GM10847 (cell line): ENCODE measurements around the gene HEXIM2.

ENCODE experiments used
- POLR2A ChIP-seq: IDR thresholded peaks from 2 replicates; pipeline ENCODE4 v1.6.1; 2011; ENCODE audit not compliant: insufficient read length; ENCODE audit errors: extremely low read depth

Gene HEXIM2

DNA sequence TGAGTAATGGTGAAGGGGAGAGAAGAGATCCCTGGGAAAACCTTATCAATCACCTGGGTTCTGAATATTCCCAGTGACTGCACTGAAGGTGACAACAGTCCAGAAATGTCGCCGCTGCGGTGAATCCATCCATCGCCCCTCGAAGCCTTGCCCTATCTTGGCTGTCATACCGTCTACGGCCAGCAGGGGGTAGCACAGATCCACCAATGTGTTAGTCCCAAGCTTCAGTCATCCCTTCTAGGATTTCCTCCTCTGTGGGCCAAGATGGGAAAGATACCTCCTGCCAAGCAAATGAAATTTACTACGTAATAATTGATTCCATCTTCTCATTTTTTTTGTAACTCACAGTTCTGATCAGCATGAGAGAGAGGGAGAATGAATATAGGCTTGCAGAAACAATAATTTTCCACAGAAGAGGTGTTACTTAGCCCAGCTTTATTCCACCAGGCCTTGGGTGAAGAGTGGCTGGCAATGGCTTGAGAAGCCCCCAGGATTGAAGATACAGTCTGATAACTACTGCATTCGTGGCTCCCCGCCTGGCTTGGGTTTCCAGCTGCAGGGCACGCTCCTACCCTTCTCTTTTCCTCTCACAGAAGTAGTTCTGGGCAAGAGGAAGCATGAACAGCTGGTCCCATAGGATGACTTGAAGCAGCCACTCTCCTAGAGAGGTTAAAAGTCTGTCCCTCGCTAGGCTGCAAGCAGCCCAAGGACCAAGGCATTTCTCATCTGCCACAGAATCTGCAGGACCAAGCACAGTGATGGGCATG is 57.4 kb downstream of the HEXIM2 start:
- no peak for TF ChIP-seq POLR2A
